Astrocyte (in vitro differentiated cells and primary cell): ENCODE results near the gene HOXB6. TPM values are rescaled to one million over a fixed set of nuclear protein-coding genes. Genes with fewer than 3 reads are reported as not detected.

ENCODE experiments used
- DNase-seq: peaks from one replicate; pipeline ENCODE4 v3.0.0-alpha.2; 2010; ENCODE audit warnings: low read depth
- FAIRE-seq: peaks from 2 replicates; lab custom pipeline; 2011; peaks lifted over from hg19 to GRCh38; lab: Jason Lieb, UNC
- H2AFZ ChIP-seq: 2 replicates; pipeline ENCODE4 v1.6.0; 2012; ENCODE audit warnings: low read depth, low read length, inconsistent platforms
- H3K27ac ChIP-seq: 2 replicates; pipeline ENCODE4 v1.5.1; 2011; ENCODE audit warnings: low read depth, low read length, inconsistent platforms
- H3K27me3 ChIP-seq: 2 replicates; pipeline ENCODE4 v1.6.0; 2011; ENCODE audit warnings: low read length, inconsistent platforms; ENCODE audit not compliant: insufficient read depth
- H3K36me3 ChIP-seq: 2 replicates; pipeline ENCODE4 v1.5.1; 2011; ENCODE audit warnings: low read length, inconsistent platforms; ENCODE audit not compliant: insufficient read depth
- H3K4me1 ChIP-seq: 2 replicates; pipeline ENCODE4 v1.5.1; 2011; ENCODE audit warnings: low read length, inconsistent platforms; ENCODE audit not compliant: insufficient read depth
- H3K4me2 ChIP-seq: 2 replicates; pipeline ENCODE4 v1.6.0; 2012; ENCODE audit warnings: low read length, inconsistent platforms
- H3K4me3 ChIP-seq: 2 replicates; pipeline ENCODE4 v1.5.1; 2011; ENCODE audit warnings: low read depth, mild to moderate bottlenecking, low read length, inconsistent platforms; ENCODE audit not compliant: insufficient read depth
- H3K79me2 ChIP-seq: 2 replicates; pipeline ENCODE4 v1.6.0; 2012; ENCODE audit warnings: mild to moderate bottlenecking, low read length, inconsistent platforms; ENCODE audit not compliant: insufficient read depth
- H3K9ac ChIP-seq: 2 replicates; pipeline ENCODE4 v1.6.0; 2012; ENCODE audit warnings: mild to moderate bottlenecking, low read length, inconsistent platforms
- H3K9me3 ChIP-seq: 2 replicates; pipeline ENCODE4 v1.5.1; 2012; ENCODE audit warnings: low read depth, mild to moderate bottlenecking, low read length, inconsistent platforms; ENCODE audit not compliant: insufficient read depth
- H4K20me1 ChIP-seq: 2 replicates; pipeline ENCODE4 v1.6.0; 2012; ENCODE audit warnings: low read length, inconsistent platforms; ENCODE audit not compliant: insufficient read depth
- H3K27ac Mint-ChIP-seq: one replicate; pipeline ENCODE4 v1.8.0; 2021; ENCODE audit warnings: mild to moderate bottlenecking, mixed read lengths; ENCODE audit not compliant: unreplicated experiment
- H3K27me3 Mint-ChIP-seq: one replicate; pipeline ENCODE4 v1.8.0; 2021; ENCODE audit warnings: low read depth, mixed read lengths; ENCODE audit not compliant: unreplicated experiment
- H3K36me3 Mint-ChIP-seq: one replicate; pipeline ENCODE4 v1.8.0; 2021; ENCODE audit warnings: low read depth, mixed read lengths; ENCODE audit not compliant: unreplicated experiment
- H3K4me1 Mint-ChIP-seq: one replicate; pipeline ENCODE4 v1.8.0; 2021; ENCODE audit warnings: low read depth, mixed read lengths; ENCODE audit not compliant: unreplicated experiment
- H3K4me3 Mint-ChIP-seq: one replicate; pipeline ENCODE4 v1.8.0; 2021; ENCODE audit warnings: mild to moderate bottlenecking, moderate library complexity, mixed read lengths; ENCODE audit not compliant: unreplicated experiment
- H3K9me3 Mint-ChIP-seq: one replicate; pipeline ENCODE4 v1.8.0; 2021; ENCODE audit warnings: mild to moderate bottlenecking, mixed read lengths; ENCODE audit not compliant: unreplicated experiment
- CTCF ChIP-seq: IDR thresholded peaks from 2 replicates; pipeline ENCODE4 v1.5.1; 2011; ENCODE audit warnings: low read depth, mild to moderate bottlenecking, inconsistent platforms, low read length, moderate library complexity; ENCODE audit not compliant: insufficient read depth
- EZH2 ChIP-seq: IDR thresholded peaks from 2 replicates; pipeline ENCODE4 v1.6.1; 2012; ENCODE audit warnings: mild to moderate bottlenecking, low read length, inconsistent platforms; ENCODE audit not compliant: insufficient read depth
- total RNA-seq: library from RNA; stranded (reverse); gene quantifications from 2 replicates; pipeline ENCODE4 v1.2.1, GENCODE V29; 2021

HOXB6 gene
- total RNA-seq, 1 donor from 2014 or later = not detected

- no peak for FAIRE-seq
- Mint-ChIP-seq H3K4me1 (no peaks in the 10 kb centered on the region), H3K27ac (no peak overlapping the region), H3K4me3 (no peak overlapping the region), H3K27me3 (peaks cover 94% of the 10 kb centered on the region), H3K9me3 (peaks cover 50% of the 10 kb centered on the region), H3K36me3 (no peaks in the 10 kb centered on the region)
- Histone ChIP-seq H2AFZ (no peak overlapping the region), H3K9ac (no peak overlapping the region), H3K9me3 (no peaks in the 10 kb centered on the region), H3K36me3 (no peaks in the 10 kb centered on the region), H3K27me3 (peaks cover 98% of the 10 kb centered on the region), H3K79me2 (no peaks in the 10 kb centered on the region), H4K20me1 (peaks cover 36% of the 10 kb centered on the region), H3K4me1 (no peaks in the 10 kb centered on the region), H3K4me2 (peak overlapping the region; percentile 34), H3K4me3 (no peak overlapping the region), H3K27ac (no peak overlapping the region)
- TF ChIP-seq CTCF (no peak), EZH2 (peak; percentile 81)
- DNase-seq = no peak
These were observed 3.0 kb downstream of the HOXB6 start for GRCh38 chr17:48601539-48602425.

- TF ChIP-seq CTCF = no peak
- TF ChIP-seq EZH2 = no peak
- Mint-ChIP-seq H3K9me3 (peaks cover 51% of the 10 kb centered on the region), H3K27me3 (peaks cover 94% of the 10 kb centered on the region), H3K4me3 (no peak overlapping the region), H3K36me3 (no peaks in the 10 kb centered on the region), H3K27ac (no peak overlapping the region), H3K4me1 (no peaks in the 10 kb centered on the region)
- no peak overlapping the region for H3K4me3 ChIP-seq
- H3K36me3 ChIP-seq = no peaks in the 10 kb centered on the region
- H4K20me1 ChIP-seq = peaks cover 31% of the 10 kb centered on the region
- FAIRE-seq (no peak), DNase-seq (no peak)
- no peak overlapping the region for H3K9ac ChIP-seq
- no peak overlapping the region for H2AFZ ChIP-seq
- no peak overlapping the region for H3K4me2 ChIP-seq
- H3K4me1 ChIP-seq = peaks cover 5% of the 10 kb centered on the region
- no peak overlapping the region for H3K27ac ChIP-seq
- H3K9me3 ChIP-seq = no peaks in the 10 kb centered on the region
- H3K27me3 ChIP-seq = peaks cover 98% of the 10 kb centered on the region
- no peaks in the 10 kb centered on the region for H3K79me2 ChIP-seq
These were observed 3.6 kb downstream of the HOXB6 start for GRCh38 chr17:48601207-48601538.
